Limb (tissue), 2 donors: Measurements from ENCODE around the gene DCC.

Experiments used
- DNase-seq, 2 donors: peaks; one replicate each; pipeline ENCODE4 v3.0.0-alpha.2; 2016; ENCODE audit errors: extremely low spot score in 2 of 2

The DCC gene

GRCh38 chr18:52897611-52898484 lies 557.9 kb downstream of the DCC start:
- DNase-seq, result no peak

GRCh38 chr18:52898485-52899058 lies 558.6 kb downstream of the DCC start:
- DNase-seq, result no peak

GRCh38 chr18:52902188-52902587 lies 562.2 kb downstream of the DCC start:
- DNase-seq, result no peak

- peak; percentile 10 to 63 for DNase-seq
These were observed 563.9 kb downstream of the DCC start for GRCh38 chr18:52903857-52904256.

- DNase-seq, result no peak
These were observed 567.7 kb downstream of the DCC start for GRCh38 chr18:52907543-52908308.

GRCh38 chr18:52914148-52914547 lies 574.2 kb downstream of the DCC start:
- no peak for DNase-seq

- DNase-seq, result no peak
These were observed 580.7 kb downstream of the DCC start for GRCh38 chr18:52920665-52921064.

- no peak for DNase-seq
These were observed 593.4 kb downstream of the DCC start for GRCh38 chr18:52933356-52933755.

GRCh38 chr18:52936931-52937330 lies 596.9 kb downstream of the DCC start:
- no peak for DNase-seq

GRCh38 chr18:52937840-52938239 lies 597.8 kb downstream of the DCC start:
- no peak for DNase-seq

GRCh38 chr18:52945552-52945951 lies 605.6 kb downstream of the DCC start:
- no peak for DNase-seq

- no peak for DNase-seq
These were observed 609.0 kb downstream of the DCC start for GRCh38 chr18:52948868-52949444.

- DNase-seq, result no peak
These were observed 610.2 kb downstream of the DCC start for GRCh38 chr18:52950155-52950554.

- DNase-seq, result no peak
These were observed 613.4 kb downstream of the DCC start for GRCh38 chr18:52953387-52953786.

- DNase-seq, result no peak
These were observed 623.5 kb downstream of the DCC start for GRCh38 chr18:52963481-52963880.

- no peak for DNase-seq
These were observed 630.7 kb downstream of the DCC start for GRCh38 chr18:52970686-52971085.

GRCh38 chr18:52971097-52971496 lies 631.1 kb downstream of the DCC start:
- DNase-seq, result no peak

GRCh38 chr18:52979892-52980291 lies 639.9 kb downstream of the DCC start:
- DNase-seq, result peak in 1 of 2 donors; percentile 28

GRCh38 chr18:52991246-52991645 lies 651.2 kb downstream of the DCC start:
- DNase-seq, result no peak

- no peak for DNase-seq
These were observed 652.0 kb downstream of the DCC start for GRCh38 chr18:52992041-52992440.

- no peak for DNase-seq
These were observed 655.9 kb downstream of the DCC start for GRCh38 chr18:52995875-52996274.

- DNase-seq, result no peak
These were observed 659.6 kb downstream of the DCC start for GRCh38 chr18:52999633-53000032.
